ENCODE measurements around the gene B9D1.

DNA sequence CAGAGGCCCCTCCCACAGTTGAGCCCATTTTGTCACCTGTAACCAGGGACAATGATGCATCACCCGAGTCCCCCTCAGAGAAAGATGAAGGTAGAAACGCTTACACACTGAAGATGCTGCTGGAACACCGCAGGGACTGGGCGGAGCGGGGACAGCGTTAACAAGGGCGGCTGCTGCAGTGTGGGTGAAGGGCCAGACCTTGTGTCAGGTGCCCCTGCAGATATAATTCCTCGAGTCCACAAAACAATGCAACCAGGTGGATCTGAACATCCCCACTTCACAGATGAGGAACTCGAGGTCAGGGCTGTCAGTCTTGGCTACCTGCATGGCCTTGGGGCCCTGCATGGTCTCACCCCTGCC lies 9.5 kb upstream of the B9D1 start:
- TF ChIP-seq EZH2 (IDR thresholded peaks at IDR 0.05; ENCODE audit: low read depth, unreplicated experiment): no peak
- TF ChIP-seq, protein P1, sequence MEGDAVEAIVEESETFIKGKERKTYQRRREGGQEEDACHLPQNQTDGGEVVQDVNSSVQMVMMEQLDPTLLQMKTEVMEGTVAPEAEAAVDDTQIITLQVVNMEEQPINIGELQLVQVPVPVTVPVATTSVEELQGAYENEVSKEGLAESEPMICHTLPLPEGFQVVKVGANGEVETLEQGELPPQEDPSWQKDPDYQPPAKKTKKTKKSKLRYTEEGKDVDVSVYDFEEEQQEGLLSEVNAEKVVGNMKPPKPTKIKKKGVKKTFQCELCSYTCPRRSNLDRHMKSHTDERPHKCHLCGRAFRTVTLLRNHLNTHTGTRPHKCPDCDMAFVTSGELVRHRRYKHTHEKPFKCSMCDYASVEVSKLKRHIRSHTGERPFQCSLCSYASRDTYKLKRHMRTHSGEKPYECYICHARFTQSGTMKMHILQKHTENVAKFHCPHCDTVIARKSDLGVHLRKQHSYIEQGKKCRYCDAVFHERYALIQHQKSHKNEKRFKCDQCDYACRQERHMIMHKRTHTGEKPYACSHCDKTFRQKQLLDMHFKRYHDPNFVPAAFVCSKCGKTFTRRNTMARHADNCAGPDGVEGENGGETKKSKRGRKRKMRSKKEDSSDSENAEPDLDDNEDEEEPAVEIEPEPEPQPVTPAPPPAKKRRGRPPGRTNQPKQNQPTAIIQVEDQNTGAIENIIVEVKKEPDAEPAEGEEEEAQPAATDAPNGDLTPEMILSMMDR (conservative IDR thresholded peaks at IDR 0.05; ENCODE audit: low read depth in 2 of 2): no peak
- no peak for TF ChIP-seq POLR2AphosphoS5 (IDR thresholded peaks at IDR 0.05; ENCODE audit: low read depth)
